HG02943 (cell line): ENCODE results near the gene P2RY11.

Experiments
- ATAC-seq: cut with Tn5 transposase; IDR thresholded peaks from one replicate; pipeline ENCODE4 v1.9.1; 2021; ENCODE audit warnings: mild to moderate bottlenecking, low read depth, moderate library complexity; ENCODE audit not compliant: unreplicated experiment

The P2RY11 gene

DNA sequence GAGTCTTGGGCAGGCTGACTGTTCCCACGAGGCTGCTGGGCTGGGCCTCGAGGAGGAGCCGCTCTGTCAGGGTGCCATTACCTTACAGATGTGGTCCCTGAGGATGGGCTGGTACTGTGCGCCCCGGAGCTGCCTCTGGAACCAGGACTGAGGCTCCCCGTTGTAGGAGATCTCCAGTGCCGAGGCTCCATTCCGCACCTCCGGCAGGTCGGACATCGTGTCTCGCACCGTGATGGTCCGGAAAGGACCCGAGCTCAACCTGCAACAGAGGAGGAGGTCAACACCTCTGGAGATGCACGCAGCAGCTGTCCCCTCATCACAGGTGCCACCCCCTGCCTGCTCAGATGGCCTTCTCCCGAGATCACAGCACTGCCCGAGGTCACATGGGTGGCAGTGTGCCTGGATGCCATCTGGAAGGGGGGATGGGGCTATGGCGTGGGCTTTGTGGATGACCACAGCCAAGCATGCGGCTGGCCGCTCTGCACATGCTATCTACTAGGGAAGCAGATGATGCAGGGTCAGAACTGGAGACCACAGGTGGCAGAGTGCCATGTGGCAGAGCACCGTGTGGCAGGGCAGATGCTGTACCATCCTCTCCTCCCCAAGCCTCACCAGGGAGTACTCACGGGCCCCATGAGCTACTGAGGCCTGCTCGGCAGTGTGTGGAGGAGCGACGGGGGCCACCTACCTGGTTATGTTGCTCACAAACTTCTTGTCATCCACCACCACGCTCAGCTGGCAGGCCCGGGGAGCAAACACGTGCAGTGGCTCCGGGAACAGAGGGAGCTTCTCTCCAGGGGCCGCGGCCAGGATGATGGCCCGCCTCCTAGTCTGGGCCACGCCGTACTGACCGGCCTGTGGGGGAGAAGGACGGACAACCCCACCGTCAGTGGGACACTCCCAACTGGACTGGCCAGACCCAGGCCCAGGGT, 26.5 kb downstream of the P2RY11 start:
- no peak for ATAC-seq

- ATAC-seq = no peak
Observed at GRCh38 chr19:10138879-10139795, 27.6 kb downstream of the P2RY11 start.

GRCh38 chr19:10139952-10140351, 28.5 kb downstream of the P2RY11 start:
- ATAC-seq = no peak

DNA sequence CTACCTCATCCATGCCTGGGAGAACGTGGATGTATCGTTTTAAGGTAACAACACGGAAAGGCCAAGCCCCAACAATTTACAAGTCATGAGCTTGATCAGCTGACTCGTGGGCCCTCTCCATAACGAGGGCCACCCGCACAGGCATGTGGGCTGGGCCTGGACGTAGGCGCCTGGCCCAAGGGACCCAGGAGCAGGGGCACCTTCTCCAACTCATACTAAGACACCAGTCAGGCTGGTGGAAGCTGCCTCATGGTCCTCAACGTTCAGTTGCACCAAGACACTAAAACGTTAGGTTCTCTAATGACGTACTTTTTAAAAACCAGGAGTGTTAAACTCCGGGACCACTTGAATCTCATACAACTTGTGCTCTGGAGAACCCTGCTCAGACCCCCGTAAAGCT, 30.0 kb downstream of the P2RY11 start:
- ATAC-seq = no peak

GRCh38 chr19:10141973-10142372, 30.5 kb downstream of the P2RY11 start:
- ATAC-seq = no peak

GRCh38 chr19:10142701-10143375, 31.3 kb downstream of the P2RY11 start:
- no peak for ATAC-seq

- no peak for ATAC-seq
Observed at GRCh38 chr19:10143681-10144080, 32.2 kb downstream of the P2RY11 start.

GRCh38 chr19:10144361-10144760, 32.9 kb downstream of the P2RY11 start:
- no peak for ATAC-seq

DNA sequence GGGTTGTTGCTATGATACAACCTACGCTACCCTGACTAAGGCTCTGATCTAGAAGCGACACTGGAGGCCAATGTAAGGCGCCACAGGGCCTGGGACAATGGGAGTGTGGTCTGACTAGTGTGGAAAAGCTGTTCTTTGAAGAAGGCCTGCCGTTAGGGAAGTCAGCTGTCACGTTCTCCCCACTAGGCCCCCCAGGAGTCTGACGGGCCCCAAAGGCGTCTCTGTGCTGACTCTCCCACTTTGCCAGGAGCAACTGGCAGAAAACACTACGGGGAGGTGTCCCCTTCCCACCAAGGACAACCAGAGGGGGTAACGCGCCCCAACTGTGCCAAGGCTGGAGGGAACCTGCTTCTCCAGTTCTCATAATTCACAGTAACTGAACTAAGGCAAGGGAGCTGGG, 33.5 kb downstream of the P2RY11 start:
- no peak for ATAC-seq

DNA sequence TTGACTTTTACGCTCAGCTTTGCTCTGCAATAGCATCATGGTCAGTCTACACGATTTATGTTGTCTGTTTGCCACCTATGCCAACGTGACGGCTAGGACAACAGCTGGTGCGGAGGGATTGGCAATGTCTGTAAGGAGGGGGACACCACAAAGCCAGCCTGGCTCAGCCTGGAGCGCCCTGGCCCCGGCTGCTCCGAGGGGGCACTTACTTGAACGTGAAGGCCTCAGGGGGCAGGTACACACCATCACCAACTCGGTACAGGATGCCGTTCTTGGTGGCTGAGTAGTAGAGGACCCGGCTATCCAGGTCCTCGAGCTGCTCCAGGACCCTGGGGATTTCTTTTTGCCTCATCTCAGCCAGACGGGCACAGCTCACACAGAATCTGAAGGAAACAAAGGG, 34.6 kb downstream of the P2RY11 start:
- ATAC-seq = no peak

GRCh38 chr19:10149427-10149826, 37.9 kb downstream of the P2RY11 start:
- ATAC-seq = no peak

DNA sequence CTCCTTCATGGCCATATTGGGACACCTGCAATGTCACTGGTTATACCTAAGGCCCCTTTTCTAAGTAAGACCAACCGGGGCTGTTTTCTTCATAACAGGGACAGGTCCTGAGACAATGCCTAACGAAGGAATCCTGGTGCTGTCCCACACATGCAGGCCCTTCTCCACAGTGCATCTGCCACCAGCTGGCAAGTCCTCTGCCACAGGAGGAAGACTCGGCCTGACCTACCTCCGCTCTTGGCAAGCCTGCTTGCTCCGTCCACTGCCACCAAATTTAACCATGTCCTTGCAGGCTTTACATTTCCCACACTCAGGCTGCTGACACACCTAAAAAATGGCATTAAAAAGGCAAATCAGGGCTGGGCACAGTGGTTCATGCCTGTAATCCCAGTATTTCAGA, 40.0 kb downstream of the P2RY11 start:
- ATAC-seq = no peak

DNA sequence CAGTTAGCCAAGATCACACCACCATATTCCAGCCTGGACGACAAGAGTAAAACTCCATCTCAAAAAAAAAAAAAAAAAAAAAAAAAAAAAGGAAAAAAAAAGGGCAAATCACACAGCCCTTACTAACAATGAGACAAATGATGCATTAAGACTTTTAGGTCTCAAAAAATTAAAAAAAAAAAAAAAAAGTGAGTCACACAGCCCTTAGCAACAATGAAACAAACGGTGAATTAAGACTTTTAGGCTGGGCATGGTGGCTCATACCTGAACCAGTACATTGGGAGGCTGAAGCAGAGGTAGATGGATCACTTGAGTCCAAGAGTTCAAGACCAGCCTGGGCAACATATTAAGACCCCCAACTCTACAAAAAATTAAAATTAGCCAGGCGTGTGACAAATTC, 40.6 kb downstream of the P2RY11 start:
- no peak for ATAC-seq

- no peak for ATAC-seq
Observed at GRCh38 chr19:10155839-10156238, 44.3 kb downstream of the P2RY11 start.

- ATAC-seq = no peak
Observed at GRCh38 chr19:10158071-10158470, 46.6 kb downstream of the P2RY11 start.

GRCh38 chr19:10158485-10158884, 47.0 kb downstream of the P2RY11 start:
- ATAC-seq = no peak

DNA sequence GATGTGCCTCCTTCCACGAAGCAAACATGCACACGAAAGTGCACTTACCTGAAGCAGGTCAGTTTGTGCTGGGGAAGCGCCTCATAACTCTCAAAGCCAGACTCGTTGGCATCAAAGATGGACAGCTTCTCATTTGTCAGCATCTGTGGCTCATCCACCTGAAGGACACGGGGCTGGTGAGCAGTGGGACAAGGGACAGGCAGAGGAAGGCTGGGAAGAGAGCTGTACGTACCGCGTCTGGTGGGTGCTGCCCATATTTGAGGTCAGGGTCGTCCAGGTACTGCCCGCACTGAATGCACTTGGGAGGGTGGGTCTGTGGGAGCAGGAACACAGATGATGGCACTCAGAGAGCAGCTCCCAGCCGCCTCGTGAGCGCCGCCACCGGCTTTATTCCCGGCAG, 48.1 kb downstream of the P2RY11 start:
- no peak for ATAC-seq

- no peak for ATAC-seq
Observed at GRCh38 chr19:10163536-10163935, 52.0 kb downstream of the P2RY11 start.
